Panc1 (cell line): Measurements from ENCODE around the gene DIAPH2. TPM values are rescaled to one million over a fixed set of nuclear protein-coding genes. Genes with fewer than 3 reads are reported as not detected.

Experiments used
- ATAC-seq: fragments of 200-7000 bp; cut with Tn5 transposase; 2 replicates; pipeline ENCODE4 v1.9.1; 2020; ENCODE audit warnings: mild to moderate bottlenecking, moderate library complexity
- BruUV-seq: library from RNA; stranded (reverse); fragments of 400-500 nt; replicated peaks from 2 replicates; lab custom pipeline; 2021; lab: Mats Ljungman, UMichigan
- CTCF ChIA-PET: fragments of 300-600 bp; sonication (Branson Sonifier 250); formaldehyde crosslinking; loops from one replicate; lab custom pipeline; 2022; ENCODE audit warnings: antibody characterized with exemption; lab: Charles Lee
- POLR2A ChIA-PET: fragments of 300-600 bp; sonication (Branson Sonifier 250); formaldehyde crosslinking; loops from one replicate; lab custom pipeline; 2022; ENCODE audit warnings: antibody characterized with exemption; lab: Charles Lee
- DNase-seq: peaks from one replicate; pipeline ENCODE4 v3.0.0-alpha.2; 2010; ENCODE audit warnings: low read depth, low spot score
- H3K27ac ChIP-seq: 2 replicates; pipeline ENCODE4 v1.5.1; 2011; ENCODE audit warnings: mild to moderate bottlenecking, low read length, inconsistent platforms
- H3K27me3 ChIP-seq: fragments of 200-500 bp; sonication (Bioruptor generic); 2 replicates; pipeline ENCODE4 v1.6.0; 2014; ENCODE audit warnings: low read length, inconsistent platforms; ENCODE audit not compliant: control insufficient read depth, insufficient read depth
- H3K36me3 ChIP-seq: fragments of 200-500 bp; sonication (Bioruptor generic); 2 replicates; pipeline ENCODE4 v1.5.1; 2014; ENCODE audit warnings: inconsistent platforms, mild to moderate bottlenecking, low read length, moderate library complexity; ENCODE audit not compliant: control insufficient read depth, insufficient read depth
- H3K4me1 ChIP-seq: 2 replicates; pipeline ENCODE4 v1.5.1; 2011; ENCODE audit warnings: inconsistent platforms, mild to moderate bottlenecking, low read length, moderate library complexity; ENCODE audit not compliant: control insufficient read depth, insufficient read depth
- H3K4me3 ChIP-seq, 2 experiments: 2 replicates each; pipeline ENCODE4 v1.5.1; 2011 to 2012; ENCODE audit warnings: low read depth in 2 of 2, low read length in 2 of 2, mild to moderate bottlenecking in 2 of 2, inconsistent platforms in 1 of 2, moderate library complexity in 1 of 2
- H3K9me3 ChIP-seq: fragments of 200-500 bp; sonication (Bioruptor generic); 2 replicates; pipeline ENCODE4 v1.5.1; 2014; ENCODE audit warnings: low read depth, mild to moderate bottlenecking, inconsistent platforms, low read length, moderate library complexity; ENCODE audit not compliant: control insufficient read depth, insufficient read depth
- POLR2AphosphoS5 ChIP-seq: IDR thresholded peaks from 2 replicates; pipeline ENCODE4 v1.6.1; 2012; ENCODE audit warnings: mild to moderate bottlenecking, low read depth, low read length, moderate library complexity
- REST ChIP-seq, 2 experiments: IDR thresholded peaks; 2 replicates each; pipeline ENCODE4 v1.6.1; 2011 to 2012; ENCODE audit warnings: low read depth in 2 of 2, control low read depth in 1 of 2, low read length in 1 of 2, mild to moderate bottlenecking in 1 of 2, moderate library complexity in 1 of 2; ENCODE audit not compliant: insufficient read depth in 1 of 2
- SIN3A ChIP-seq: IDR thresholded peaks from 2 replicates; pipeline ENCODE4 v1.6.1; 2012; ENCODE audit warnings: low read depth, mild to moderate bottlenecking, low read length, moderate library complexity, borderline replicate concordance; ENCODE audit not compliant: insufficient read depth
- TCF7L2 ChIP-seq: IDR thresholded peaks from 2 replicates; pipeline ENCODE4 v1.6.1; 2011; ENCODE audit warnings: mild to moderate bottlenecking, low read depth, low read length, inconsistent platforms
- in situ Hi-C: cut with HindIII; loops from 2 replicates; pipeline ENCODE4 v1.10.0; 2016; ENCODE audit warnings: low sequenced_read_pairs, low pct_unique_long_range_greater_than_20kb
- intact Hi-C: fragments of 100-400 bp; cut with micrococcal nuclease; formaldehyde crosslinking; loops from one replicate; pipeline ENCODE4 v1.10.0; 2022; ENCODE audit not compliant: unreplicated experiment
- total RNA-seq: library from RNA; stranded (reverse); gene quantifications from one replicate; pipeline ENCODE4 v1.2.1, GENCODE V29; 2021; ENCODE audit not compliant: unreplicated experiment
- TF ChIP-seq, protein P1 (sequence below): fragments of 450-650 bp; IDR thresholded peaks from 2 replicates; pipeline ENCODE4 v1.5.1; 2017; ENCODE audit warnings: mild to moderate bottlenecking

DIAPH2 gene
- total RNA-seq, 1 experiment from 2014 or later: 17.0 TPM

- in situ Hi-C loops: no loop called here
- BruUV-seq: no TSS peak
- H3K27ac ChIP-seq: no peak overlapping the region
These were observed 944.9 kb downstream of the DIAPH2 start for GRCh38 chrX:97629597-97629985.

GRCh38 chrX:97633798-97634197 lies 949.2 kb downstream of the DIAPH2 start:
- ChIA-PET POLR2A (no interaction called here), CTCF (no interaction called here)
- Histone ChIP-seq H3K4me1 (no peaks in the 10 kb centered on the region), H3K4me3 (no peak overlapping the region), H3K27ac (no peak overlapping the region), H3K36me3 (no peaks in the 10 kb centered on the region), H3K27me3 (no peaks in the 10 kb centered on the region), H3K9me3 (no peaks in the 10 kb centered on the region)
- BruUV-seq: no TSS peak
- no peak for TF ChIP-seq TCF7L2
- TF ChIP-seq, protein P1, sequence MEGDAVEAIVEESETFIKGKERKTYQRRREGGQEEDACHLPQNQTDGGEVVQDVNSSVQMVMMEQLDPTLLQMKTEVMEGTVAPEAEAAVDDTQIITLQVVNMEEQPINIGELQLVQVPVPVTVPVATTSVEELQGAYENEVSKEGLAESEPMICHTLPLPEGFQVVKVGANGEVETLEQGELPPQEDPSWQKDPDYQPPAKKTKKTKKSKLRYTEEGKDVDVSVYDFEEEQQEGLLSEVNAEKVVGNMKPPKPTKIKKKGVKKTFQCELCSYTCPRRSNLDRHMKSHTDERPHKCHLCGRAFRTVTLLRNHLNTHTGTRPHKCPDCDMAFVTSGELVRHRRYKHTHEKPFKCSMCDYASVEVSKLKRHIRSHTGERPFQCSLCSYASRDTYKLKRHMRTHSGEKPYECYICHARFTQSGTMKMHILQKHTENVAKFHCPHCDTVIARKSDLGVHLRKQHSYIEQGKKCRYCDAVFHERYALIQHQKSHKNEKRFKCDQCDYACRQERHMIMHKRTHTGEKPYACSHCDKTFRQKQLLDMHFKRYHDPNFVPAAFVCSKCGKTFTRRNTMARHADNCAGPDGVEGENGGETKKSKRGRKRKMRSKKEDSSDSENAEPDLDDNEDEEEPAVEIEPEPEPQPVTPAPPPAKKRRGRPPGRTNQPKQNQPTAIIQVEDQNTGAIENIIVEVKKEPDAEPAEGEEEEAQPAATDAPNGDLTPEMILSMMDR: no peak
- no peak for TF ChIP-seq SIN3A
- no peak for TF ChIP-seq POLR2AphosphoS5
- TF ChIP-seq REST (IDR thresholded peaks at IDR 0.05; ENCODE audit: insufficient read depth in 1 of 2, low read depth in 2 of 2, low read length in 1 of 2): no peak
- in situ Hi-C loops (no loop called here), intact Hi-C loops (no loop called here)
- DNase-seq (no peak), ATAC-seq (no peak)

More at GRCh38 chrX:97629597-97629985, 944.9 kb downstream of the DIAPH2 start:
- Histone ChIP-seq H3K9me3 (no peaks in the 10 kb centered on the region), H3K36me3 (no peaks in the 10 kb centered on the region), H3K27me3 (no peaks in the 10 kb centered on the region), H3K4me3 (no peak overlapping the region), H3K4me1 (no peaks in the 10 kb centered on the region)
- CTCF ChIA-PET: no interaction called here
- TF ChIP-seq SIN3A (no peak), POLR2AphosphoS5 (no peak), TCF7L2 (no peak), REST (IDR thresholded peaks at IDR 0.05; ENCODE audit: insufficient read depth in 1 of 2, low read depth in 2 of 2, low read length in 1 of 2) (no peak)
- TF ChIP-seq, protein P1: no peak
- DNase-seq (no peak), ATAC-seq (no peak)
- intact Hi-C loops: no loop called here
- POLR2A ChIA-PET: no interaction called here
